ENCODE results near the gene SLC6A3. TPM values are rescaled to one million over a fixed set of nuclear protein-coding genes. Genes with fewer than 3 reads are reported as not detected.

Gene SLC6A3
- total and polyA plus RNA-seq, 2 of the 13 experiments (the other 11 are each of a cell fraction or from before 2014, with no cell fraction given), result 0.01 TPM; not detected in 1

DNA sequence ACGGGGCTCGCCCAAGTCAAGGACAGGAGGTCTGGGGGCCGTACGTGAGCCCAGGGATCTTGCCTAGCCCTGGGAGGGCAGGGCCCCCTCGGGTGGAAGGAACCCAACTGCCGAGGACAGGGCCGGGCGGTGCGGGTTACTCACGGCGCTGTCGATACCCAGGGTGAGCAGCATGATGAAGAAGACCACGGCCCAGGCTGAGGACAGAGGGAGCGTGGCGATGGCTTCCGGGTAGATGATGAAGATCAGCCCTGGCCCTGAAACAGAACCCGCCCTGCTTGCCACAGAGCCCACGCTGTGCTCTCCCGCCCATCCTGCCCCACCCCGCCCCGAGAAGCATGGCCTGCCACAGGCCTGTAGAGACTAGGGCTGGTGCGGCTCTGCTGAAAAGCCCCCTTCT lies 34.1 kb downstream of the SLC6A3 start (continued):
- no peak for TF ChIP-seq HNRNPLL (IDR thresholded peaks at IDR 0.05; ENCODE audit: low read depth, low read length, poor library complexity, severe bottlenecking)
- no peak for TF ChIP-seq EZH2 (conservative IDR thresholded peaks at IDR 0.05; ENCODE audit: low read depth, low read length)
- TF ChIP-seq, protein P1, sequence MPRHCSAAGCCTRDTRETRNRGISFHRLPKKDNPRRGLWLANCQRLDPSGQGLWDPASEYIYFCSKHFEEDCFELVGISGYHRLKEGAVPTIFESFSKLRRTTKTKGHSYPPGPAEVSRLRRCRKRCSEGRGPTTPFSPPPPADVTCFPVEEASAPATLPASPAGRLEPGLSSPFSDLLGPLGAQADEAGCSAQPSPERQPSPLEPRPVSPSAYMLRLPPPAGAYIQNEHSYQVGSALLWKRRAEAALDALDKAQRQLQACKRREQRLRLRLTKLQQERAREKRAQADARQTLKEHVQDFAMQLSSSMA (CRISPR knock-in tag; IDR thresholded peaks at IDR 0.05), result no peak
- TF ChIP-seq NFKB2 (CRISPR knock-in tag; IDR thresholded peaks at IDR 0.05; ENCODE audit: borderline replicate concordance), result no peak
- TF ChIP-seq ZNF235 (CRISPR knock-in tag; IDR thresholded peaks at IDR 0.05; ENCODE audit: borderline replicate concordance), result no peak
- no peak for TF ChIP-seq FOSL2 (CRISPR knock-in tag; IDR thresholded peaks at IDR 0.05)
- TF ChIP-seq, protein P2, sequence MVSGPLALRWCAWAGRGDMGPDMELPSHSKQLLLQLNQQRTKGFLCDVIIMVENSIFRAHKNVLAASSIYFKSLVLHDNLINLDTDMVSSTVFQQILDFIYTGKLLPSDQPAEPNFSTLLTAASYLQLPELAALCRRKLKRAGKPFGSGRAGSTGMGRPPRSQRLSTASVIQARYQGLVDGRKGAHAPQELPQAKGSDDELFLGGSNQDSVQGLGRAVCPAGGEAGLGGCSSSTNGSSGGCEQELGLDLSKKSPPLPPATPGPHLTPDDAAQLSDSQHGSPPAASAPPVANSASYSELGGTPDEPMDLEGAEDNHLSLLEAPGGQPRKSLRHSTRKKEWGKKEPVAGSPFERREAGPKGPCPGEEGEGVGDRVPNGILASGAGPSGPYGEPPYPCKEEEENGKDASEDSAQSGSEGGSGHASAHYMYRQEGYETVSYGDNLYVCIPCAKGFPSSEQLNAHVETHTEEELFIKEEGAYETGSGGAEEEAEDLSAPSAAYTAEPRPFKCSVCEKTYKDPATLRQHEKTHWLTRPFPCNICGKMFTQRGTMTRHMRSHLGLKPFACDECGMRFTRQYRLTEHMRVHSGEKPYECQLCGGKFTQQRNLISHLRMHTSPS (CRISPR knock-in tag; IDR thresholded peaks at IDR 0.05; ENCODE audit: low read depth), result no peak
- TF ChIP-seq ZNF598 (CRISPR knock-in tag; IDR thresholded peaks at IDR 0.05; ENCODE audit: borderline replicate concordance), result no peak
- TF ChIP-seq SMYD3 (CRISPR knock-in tag; IDR thresholded peaks at IDR 0.05), result no peak
- TF ChIP-seq ZSCAN31 (CRISPR knock-in tag; IDR thresholded peaks at IDR 0.05; ENCODE audit: low read depth), result no peak
- TF ChIP-seq, protein P3, sequence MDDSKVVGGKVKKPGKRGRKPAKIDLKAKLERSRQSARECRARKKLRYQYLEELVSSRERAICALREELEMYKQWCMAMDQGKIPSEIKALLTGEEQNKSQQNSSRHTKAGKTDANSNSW (CRISPR knock-in tag; IDR thresholded peaks at IDR 0.05; ENCODE audit: borderline replicate concordance), result no peak
